Fibroblast of lung (primary cell): ENCODE data around the gene CFAP61. TPM values are rescaled to one million over a fixed set of nuclear protein-coding genes. Genes with fewer than 3 reads are reported as not detected.

Source experiments
- DNase-seq, 2 donors: peaks; one replicate each; pipeline versions ENCODE4 v3.0.0 to v3.0.0-alpha.2; 2010; ENCODE audit warnings: low read depth in 2 of 2
- H2AFZ ChIP-seq: 2 replicates; pipeline ENCODE4 v1.5.1; 2012; ENCODE audit warnings: low read length, control low read depth, inconsistent platforms
- H3K27ac ChIP-seq: 2 replicates; pipeline ENCODE4 v1.5.1; 2011; ENCODE audit warnings: low read length, control low read depth; ENCODE audit not compliant: insufficient read depth
- H3K27me3 ChIP-seq: 2 replicates; pipeline ENCODE4 v1.5.1; 2011; ENCODE audit warnings: mild to moderate bottlenecking, low read length; ENCODE audit not compliant: control insufficient read depth, insufficient read depth
- H3K36me3 ChIP-seq: 2 replicates; pipeline ENCODE4 v1.5.1; 2011; ENCODE audit warnings: low read length; ENCODE audit not compliant: control insufficient read depth, insufficient read depth
- H3K4me1 ChIP-seq: 2 replicates; pipeline ENCODE4 v1.5.1; 2011; ENCODE audit warnings: low read length; ENCODE audit not compliant: control insufficient read depth, insufficient read depth; ENCODE audit errors: extremely low read depth
- H3K4me2 ChIP-seq: 2 replicates; pipeline ENCODE4 v1.5.1; 2011; ENCODE audit warnings: low read length, control low read depth; ENCODE audit not compliant: insufficient read depth; ENCODE audit errors: extremely low read depth
- H3K4me3 ChIP-seq, 4 experiments: fragments of 200-600 bp in 1 of 4; sonication (generic) in 1 of 4; replicated peaks in 1 of 4; 2 replicates each; pipeline ENCODE4 v1.5.1; 2011 to 2016; ENCODE audit warnings: low read length in 4 of 4, low read depth in 3 of 4, mild to moderate bottlenecking in 3 of 4, control low read depth in 2 of 4, inconsistent platforms in 1 of 4, mixed read lengths in 1 of 4; ENCODE audit not compliant: insufficient read depth in 1 of 4; ENCODE audit errors: control extremely low read depth in 1 of 4
- H3K79me2 ChIP-seq: 2 replicates; pipeline ENCODE4 v1.5.1; 2012; ENCODE audit warnings: mild to moderate bottlenecking, low read length, inconsistent platforms; ENCODE audit not compliant: control insufficient read depth, insufficient read depth
- H3K9ac ChIP-seq: 2 replicates; pipeline ENCODE4 v1.5.1; 2011; ENCODE audit warnings: mild to moderate bottlenecking, low read length, control low read depth; ENCODE audit not compliant: insufficient read depth
- H3K9me3 ChIP-seq: 2 replicates; pipeline ENCODE4 v1.5.1; 2012; ENCODE audit warnings: low read depth, low read length; ENCODE audit not compliant: control insufficient read depth, insufficient read depth
- H4K20me1 ChIP-seq: 2 replicates; pipeline ENCODE4 v1.5.1; 2011; ENCODE audit warnings: low read length; ENCODE audit not compliant: control insufficient read depth, insufficient read depth; ENCODE audit errors: extremely low read depth
- CTCF ChIP-seq, 2 donors: IDR thresholded peaks in 1 of 2; conservative IDR thresholded peaks in 1 of 2; 1 replicate in 1 of 2; 2 replicates in 1 of 2; pipeline ENCODE4 v1.5.1; 2011 to 2012; ENCODE audit warnings: low read length in 2 of 2, control low read depth in 1 of 2, inconsistent platforms in 1 of 2, low read depth in 1 of 2, mild to moderate bottlenecking in 1 of 2
- EZH2 ChIP-seq: IDR thresholded peaks from 2 replicates; pipeline ENCODE4 v1.5.1; 2012; ENCODE audit warnings: low read length, control low read depth, mild to moderate bottlenecking; ENCODE audit errors: missing control alignments
- polyA plus RNA-seq, 2 donors: library from polyadenylated mRNA; depleted of rRNA in 1 of 2; stranded (reverse) in 1 of 2; unstranded in 1 of 2; fragments of >200 nt; gene quantifications; 2 replicates each; pipeline ENCODE4 v1.2.1, GENCODE V29; 2011 to 2012; ENCODE audit warnings: missing spikeins in 1 of 2
- total RNA-seq: library from RNA; depleted of rRNA; stranded (reverse); fragments of >200 nt; gene quantifications from 2 replicates; pipeline ENCODE4 v1.2.1, GENCODE V29; 2014

The CFAP61 gene
- total and polyA plus RNA-seq, 2 donors (not counting 1 experiment from before 2014, with no cell fraction given) = not detected

DNA sequence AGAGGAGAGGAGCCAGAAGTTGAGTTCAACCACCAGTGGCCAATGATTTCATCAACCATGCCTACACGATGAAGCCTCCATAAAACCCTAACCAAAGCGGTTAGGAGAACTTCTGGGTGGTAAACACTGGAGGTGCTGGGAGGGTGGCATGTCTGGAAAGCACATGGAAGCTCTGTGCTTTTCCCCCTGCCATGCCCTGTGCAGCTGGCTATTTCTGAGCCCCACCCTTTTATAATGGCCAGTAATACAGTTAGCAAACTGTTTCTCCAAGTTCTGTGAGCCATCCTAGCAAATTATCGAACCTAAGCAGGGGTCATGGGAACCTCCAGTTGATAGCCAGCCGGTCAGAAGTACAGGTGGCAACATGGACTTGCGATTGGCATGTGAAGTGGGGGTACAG is 167.8 kb downstream of the CFAP61 start:
- DNase-seq = no peak
- no peak for TF ChIP-seq CTCF (conservative IDR thresholded peaks at IDR 0.05 in 1 of 2, IDR thresholded peaks at IDR 0.05 in 1 of 2; ENCODE audit: low read depth in 1 of 2, low read length in 2 of 2)
- no peak for TF ChIP-seq EZH2
- no peaks in the 10 kb centered on the region for H3K4me1 ChIP-seq
- H3K4me3 ChIP-seq = no peak overlapping the region
- H3K79me2 ChIP-seq = no peaks in the 10 kb centered on the region
- H2AFZ ChIP-seq = no peak overlapping the region
- no peaks in the 10 kb centered on the region for H3K27me3 ChIP-seq
- H3K4me2 ChIP-seq = no peak overlapping the region
- H3K9me3 ChIP-seq = no peaks in the 10 kb centered on the region
- H3K27ac ChIP-seq = no peak overlapping the region
- H3K36me3 ChIP-seq = no peaks in the 10 kb centered on the region
- H3K9ac ChIP-seq = no peak overlapping the region
- H4K20me1 ChIP-seq = no peaks in the 10 kb centered on the region

DNA sequence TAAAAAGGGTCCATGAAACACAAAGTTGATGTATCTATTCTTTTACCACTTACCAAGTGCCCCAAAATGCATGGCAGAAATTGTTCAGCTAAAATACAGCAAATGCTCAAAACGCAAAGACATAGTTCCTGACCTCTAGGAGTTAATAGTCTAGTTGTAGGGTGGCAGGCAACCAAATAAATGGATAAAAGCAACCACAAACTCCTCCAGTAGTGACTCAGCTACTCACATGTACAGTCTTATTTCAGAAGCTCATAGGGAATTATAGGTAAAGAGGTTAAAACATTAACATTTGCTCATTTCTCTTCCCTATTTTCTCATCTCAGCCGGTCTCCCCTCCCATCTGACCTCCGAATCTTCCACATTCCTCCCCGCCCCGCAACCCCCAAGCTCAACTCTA is 171.6 kb downstream of the CFAP61 start:
- Histone ChIP-seq H4K20me1 (no peaks in the 10 kb centered on the region), H3K4me3 (no peak overlapping the region), H3K27ac (no peak overlapping the region), H3K9me3 (no peaks in the 10 kb centered on the region), H3K79me2 (no peaks in the 10 kb centered on the region), H3K36me3 (no peaks in the 10 kb centered on the region), H3K4me2 (no peak overlapping the region), H3K4me1 (no peaks in the 10 kb centered on the region), H3K9ac (no peak overlapping the region), H3K27me3 (no peaks in the 10 kb centered on the region), H2AFZ (no peak overlapping the region)
- DNase-seq = no peak
- TF ChIP-seq CTCF (conservative IDR thresholded peaks at IDR 0.05 in 1 of 2, IDR thresholded peaks at IDR 0.05 in 1 of 2; ENCODE audit: low read depth in 1 of 2, low read length in 2 of 2) = no peak
- no peak for TF ChIP-seq EZH2

DNA sequence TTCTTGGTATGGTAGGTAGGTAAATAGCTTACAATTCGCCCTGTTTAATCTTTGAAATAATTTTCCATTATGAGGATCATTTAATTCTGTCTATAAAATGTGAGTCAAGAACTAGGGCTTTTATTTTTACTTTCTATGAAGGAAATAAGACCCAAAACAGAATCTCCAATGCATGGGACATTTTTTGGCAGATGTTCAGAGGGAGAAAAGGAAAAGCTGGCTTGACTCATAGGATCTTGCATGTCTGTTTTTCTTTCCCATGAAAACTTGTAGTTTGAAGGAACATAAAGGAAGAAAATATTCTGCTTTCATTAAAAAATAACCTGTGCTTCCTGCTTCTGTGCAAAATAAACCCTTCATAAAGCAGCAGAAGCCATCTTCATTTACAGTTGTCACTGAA is 172.5 kb downstream of the CFAP61 start:
- Histone ChIP-seq H3K9ac (no peak overlapping the region), H3K4me2 (no peak overlapping the region), H2AFZ (no peak overlapping the region), H3K36me3 (no peaks in the 10 kb centered on the region), H3K9me3 (no peaks in the 10 kb centered on the region), H3K4me1 (no peaks in the 10 kb centered on the region), H3K27ac (no peak overlapping the region), H3K4me3 (no peak overlapping the region), H4K20me1 (no peaks in the 10 kb centered on the region), H3K79me2 (no peaks in the 10 kb centered on the region), H3K27me3 (no peaks in the 10 kb centered on the region)
- no peak for DNase-seq
- no peak for TF ChIP-seq CTCF (conservative IDR thresholded peaks at IDR 0.05 in 1 of 2, IDR thresholded peaks at IDR 0.05 in 1 of 2; ENCODE audit: low read depth in 1 of 2, low read length in 2 of 2)
- TF ChIP-seq EZH2 = no peak
